Astrocyte (in vitro differentiated cells and primary cell): ENCODE results near the gene HDGF.

Experiments used
- EZH2 ChIP-seq: IDR thresholded peaks from 2 replicates; pipeline ENCODE4 v1.6.1; 2012; ENCODE audit warnings: mild to moderate bottlenecking, low read length, inconsistent platforms; ENCODE audit not compliant: insufficient read depth
- TF ChIP-seq, protein P1 (sequence below): IDR thresholded peaks from 2 replicates; pipeline ENCODE4 v1.5.1; 2011; ENCODE audit warnings: low read depth, mild to moderate bottlenecking, inconsistent platforms, low read length, moderate library complexity; ENCODE audit not compliant: insufficient read depth

DNA sequence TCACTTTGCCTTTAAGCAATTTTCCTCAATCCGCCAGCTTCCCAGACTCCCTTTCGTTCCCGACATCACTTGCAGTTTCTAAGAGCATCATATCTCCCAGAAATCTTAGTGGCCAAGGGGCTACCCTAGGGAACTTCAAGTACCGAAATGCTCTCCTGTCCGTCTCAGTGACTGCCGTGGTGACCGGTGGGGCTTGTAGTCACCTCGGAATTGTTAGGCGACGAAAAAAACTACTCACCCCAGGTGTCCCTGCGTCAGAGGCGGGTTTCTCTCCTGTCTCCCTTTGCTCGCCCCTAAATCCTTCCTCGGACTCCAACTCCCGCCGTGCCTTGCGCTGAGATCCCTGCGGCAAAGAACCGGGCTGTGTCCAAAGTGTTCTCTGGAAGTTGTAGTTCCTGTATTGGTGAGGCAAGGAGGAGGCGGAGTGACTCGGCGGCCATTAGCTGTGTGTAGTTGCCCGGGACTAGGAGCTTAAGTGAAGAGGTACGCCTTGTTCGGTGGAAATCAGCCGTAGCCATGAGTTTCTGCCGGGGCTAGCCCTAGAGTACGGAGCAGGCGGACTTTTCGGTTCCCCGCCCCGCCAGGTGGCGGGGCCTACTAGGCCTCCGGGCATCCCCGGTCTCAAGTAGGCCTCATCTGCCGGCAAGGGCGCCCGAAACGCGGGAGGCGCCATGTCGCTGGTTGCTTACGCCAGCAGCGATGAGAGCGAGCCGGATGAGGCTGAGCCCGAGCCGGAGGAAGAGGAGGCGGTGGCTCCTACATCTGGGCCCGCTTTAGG, 15.8 kb upstream of the HDGF start, which contains the start of gene PRCC:
- TF ChIP-seq, protein P1, sequence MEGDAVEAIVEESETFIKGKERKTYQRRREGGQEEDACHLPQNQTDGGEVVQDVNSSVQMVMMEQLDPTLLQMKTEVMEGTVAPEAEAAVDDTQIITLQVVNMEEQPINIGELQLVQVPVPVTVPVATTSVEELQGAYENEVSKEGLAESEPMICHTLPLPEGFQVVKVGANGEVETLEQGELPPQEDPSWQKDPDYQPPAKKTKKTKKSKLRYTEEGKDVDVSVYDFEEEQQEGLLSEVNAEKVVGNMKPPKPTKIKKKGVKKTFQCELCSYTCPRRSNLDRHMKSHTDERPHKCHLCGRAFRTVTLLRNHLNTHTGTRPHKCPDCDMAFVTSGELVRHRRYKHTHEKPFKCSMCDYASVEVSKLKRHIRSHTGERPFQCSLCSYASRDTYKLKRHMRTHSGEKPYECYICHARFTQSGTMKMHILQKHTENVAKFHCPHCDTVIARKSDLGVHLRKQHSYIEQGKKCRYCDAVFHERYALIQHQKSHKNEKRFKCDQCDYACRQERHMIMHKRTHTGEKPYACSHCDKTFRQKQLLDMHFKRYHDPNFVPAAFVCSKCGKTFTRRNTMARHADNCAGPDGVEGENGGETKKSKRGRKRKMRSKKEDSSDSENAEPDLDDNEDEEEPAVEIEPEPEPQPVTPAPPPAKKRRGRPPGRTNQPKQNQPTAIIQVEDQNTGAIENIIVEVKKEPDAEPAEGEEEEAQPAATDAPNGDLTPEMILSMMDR, result no peak
- TF ChIP-seq EZH2, result no peak
